Smooth muscle cell (in vitro differentiated cells): Measurements from ENCODE around the gene COL27A1. TPM values are rescaled to one million over a fixed set of nuclear protein-coding genes. Genes with fewer than 3 reads are reported as not detected.

Experiments
- DNase-seq: peaks from one replicate; lab custom pipeline; 2025; ENCODE audit not compliant: unreplicated experiment; lab: John Stamatoyannopoulos, UW
- H2AFZ ChIP-seq: fragments of 200-600 bp; sonication (generic); 2 replicates; pipeline ENCODE4 v1.6.0; 2016; ENCODE audit warnings: antibody characterized with exemption, low read depth, mild to moderate bottlenecking
- H3F3A ChIP-seq: fragments of 200-600 bp; sonication (generic); 2 replicates; pipeline ENCODE4 v1.6.0; 2017; ENCODE audit warnings: antibody characterized with exemption, low read depth
- H3K27ac ChIP-seq: fragments of 200-600 bp; sonication (generic); 2 replicates; pipeline ENCODE4 v1.5.1; 2016; ENCODE audit warnings: low read depth, mild to moderate bottlenecking
- H3K27me3 ChIP-seq: fragments of 200-600 bp; sonication (generic); 2 replicates; pipeline ENCODE4 v1.6.1; 2016; ENCODE audit warnings: low read depth, mild to moderate bottlenecking
- H3K36me3 ChIP-seq: fragments of 200-600 bp; sonication (generic); 2 replicates; pipeline ENCODE4 v1.5.1; 2016; ENCODE audit warnings: low read depth
- H3K4me1 ChIP-seq: fragments of 200-600 bp; sonication (generic); 2 replicates; pipeline ENCODE4 v1.5.1; 2016; ENCODE audit warnings: low read depth
- H3K4me2 ChIP-seq: fragments of 200-600 bp; sonication (generic); 2 replicates; pipeline ENCODE4 v1.6.0; 2016; ENCODE audit warnings: mild to moderate bottlenecking
- H3K4me3 ChIP-seq: fragments of 200-600 bp; sonication (generic); 2 replicates; pipeline ENCODE4 v1.5.1; 2016; ENCODE audit warnings: mild to moderate bottlenecking
- H3K79me2 ChIP-seq: fragments of 200-600 bp; sonication (generic); 2 replicates; pipeline ENCODE4 v1.6.0; 2016; ENCODE audit warnings: low read depth, mild to moderate bottlenecking
- H3K9ac ChIP-seq: fragments of 200-600 bp; sonication (generic); 2 replicates; pipeline ENCODE4 v1.6.0; 2016; ENCODE audit warnings: low read depth
- H3K9me3 ChIP-seq: fragments of 200-600 bp; sonication (generic); replicated peaks from 2 replicates; pipeline ENCODE4 v1.5.1; 2016; ENCODE audit warnings: low read depth
- H4K20me1 ChIP-seq: fragments of 200-600 bp; sonication (generic); 2 replicates; pipeline ENCODE4 v1.6.0; 2016; ENCODE audit warnings: low read depth
- CTCF ChIP-seq: fragments of 200-600 bp; sonication (generic); IDR thresholded peaks from 2 replicates; pipeline ENCODE4 v1.5.1; 2017; ENCODE audit warnings: borderline replicate concordance, mild to moderate bottlenecking, antibody characterized with exemption; ENCODE audit not compliant: insufficient read depth, poor library complexity, severe bottlenecking
- WGBS: methylation state at CpG from one replicate; pipeline ENCODE4 v1.1.7; 2016; ENCODE audit warnings: low lambda C conversion rate; 5-methylcytosine and 5-hydroxymethylcytosine counted together
- polyA plus RNA-seq: library from polyadenylated mRNA; unstranded; fragments of >200 nt; fragmentation: Nextera tagmentation; extraction: Ambion mirVana; gene quantifications from 2 replicates; pipeline ENCODE4 v1.2.1, GENCODE V29; 2016
- total RNA-seq: library from RNA; depleted of rRNA; stranded (reverse); fragments of >200 nt; gene quantifications from 2 replicates; pipeline ENCODE4 v1.2.3, GENCODE V29; 2014

COL27A1 gene
- total and polyA plus RNA-seq, 2 experiments from 2014 or later, result 18.1 to 19.9 TPM

GRCh38 chr9:114121227-114122135 is 33.9 kb upstream of the COL27A1 start:
- Histone ChIP-seq H3K9me3 (no peaks in the 10 kb centered on the region), H3K27me3 (no peaks in the 10 kb centered on the region), H3K27ac (no peak overlapping the region), H3K9ac (no peak overlapping the region), H3K4me1 (no peaks in the 10 kb centered on the region), H3K4me3 (no peak overlapping the region), H3K4me2 (peak overlapping the region; percentile 36), H3K36me3 (no peaks in the 10 kb centered on the region), H3K79me2 (no peaks in the 10 kb centered on the region), H4K20me1 (no peaks in the 10 kb centered on the region), H3F3A (no peaks in the 10 kb centered on the region), H2AFZ (peak overlapping the region; percentile 49)
- no peak for TF ChIP-seq CTCF
- no peak for DNase-seq
- 57% methylated on average over 16 of the region's 16 CpGs for WGBS

- H3K9ac ChIP-seq, result no peak overlapping the region
- no peak for TF ChIP-seq CTCF
- no peak for DNase-seq
- H3K4me2 ChIP-seq, result no peak overlapping the region
- no peaks in the 10 kb centered on the region for H3K36me3 ChIP-seq
- WGBS, result 80% methylated on average over 9 of the region's 9 CpGs
- no peaks in the 10 kb centered on the region for H4K20me1 ChIP-seq
- H3K4me1 ChIP-seq, result no peaks in the 10 kb centered on the region
- H3K4me3 ChIP-seq, result no peak overlapping the region
- no peaks in the 10 kb centered on the region for H3F3A ChIP-seq
- no peak overlapping the region for H2AFZ ChIP-seq
- no peak overlapping the region for H3K27ac ChIP-seq
- no peaks in the 10 kb centered on the region for H3K9me3 ChIP-seq
- no peaks in the 10 kb centered on the region for H3K27me3 ChIP-seq
- no peaks in the 10 kb centered on the region for H3K79me2 ChIP-seq
Measured at GRCh38 chr9:114122136-114123027, 33.0 kb upstream of the COL27A1 start.

GRCh38 chr9:114123031-114123977 is 32.0 kb upstream of the COL27A1 start:
- no peak for TF ChIP-seq CTCF
- Histone ChIP-seq H3K4me1 (no peaks in the 10 kb centered on the region), H3K4me2 (no peak overlapping the region), H4K20me1 (no peaks in the 10 kb centered on the region), H3K27ac (no peak overlapping the region), H3K9ac (no peak overlapping the region), H3K79me2 (no peaks in the 10 kb centered on the region), H3K9me3 (no peaks in the 10 kb centered on the region), H3K27me3 (no peaks in the 10 kb centered on the region), H3F3A (no peaks in the 10 kb centered on the region), H2AFZ (no peak overlapping the region), H3K4me3 (no peak overlapping the region), H3K36me3 (no peaks in the 10 kb centered on the region)
- no peak for DNase-seq
- 95% methylated on average over 9 of the region's 9 CpGs for WGBS
